GM19240 (cell line): ENCODE data around the gene CACNA1A.
"Not testable (repeated sequence)": the region's sequence is repeated elsewhere in the genome, so short reads cannot be mapped to it uniquely, and the experiment has no call there.

Experiments used
- DNase-seq: peaks from one replicate; pipeline ENCODE4 v3.0.0; 2011; ENCODE audit warnings: low spot score; ENCODE audit not compliant: insufficient read length

The CACNA1A gene

GRCh38 chr19:13427273-13428051 is 78.8 kb downstream of the CACNA1A start:
- no peak for DNase-seq

- DNase-seq = not testable (repeated sequence)
These were observed 80.4 kb downstream of the CACNA1A start for GRCh38 chr19:13425875-13426274.

GRCh38 chr19:13425151-13425550 is 81.1 kb downstream of the CACNA1A start:
- no peak for DNase-seq

- DNase-seq = no peak
These were observed 85.5 kb downstream of the CACNA1A start for GRCh38 chr19:13420780-13421179.

- DNase-seq = no peak
These were observed 89.2 kb downstream of the CACNA1A start for GRCh38 chr19:13417054-13417453.

- no peak for DNase-seq
These were observed 94.4 kb downstream of the CACNA1A start for GRCh38 chr19:13411899-13412298.

- DNase-seq = no peak
These were observed 95.3 kb downstream of the CACNA1A start for GRCh38 chr19:13410946-13411345.

- DNase-seq = no peak
These were observed 97.3 kb downstream of the CACNA1A start for GRCh38 chr19:13408889-13409518.

- DNase-seq = no peak
These were observed 102.0 kb downstream of the CACNA1A start for GRCh38 chr19:13404236-13404635.

GRCh38 chr19:13401388-13401787 is 104.9 kb downstream of the CACNA1A start:
- no peak for DNase-seq

GRCh38 chr19:13400296-13400695 is 106.0 kb downstream of the CACNA1A start:
- DNase-seq = no peak

- DNase-seq = no peak
These were observed 106.5 kb downstream of the CACNA1A start for GRCh38 chr19:13399746-13400145.

GRCh38 chr19:13398780-13399726 is 107.2 kb downstream of the CACNA1A start:
- no peak for DNase-seq

- DNase-seq = no peak
These were observed 108.1 kb downstream of the CACNA1A start for GRCh38 chr19:13398182-13398581.

- DNase-seq = no peak
These were observed 109.8 kb downstream of the CACNA1A start for GRCh38 chr19:13396250-13397080.

- no peak for DNase-seq
These were observed 123.7 kb downstream of the CACNA1A start for GRCh38 chr19:13382633-13382938.

- DNase-seq = no peak
These were observed 124.2 kb downstream of the CACNA1A start for GRCh38 chr19:13381827-13382632.

GRCh38 chr19:13376537-13376936 is 129.7 kb downstream of the CACNA1A start:
- DNase-seq = no peak

GRCh38 chr19:13373599-13373998 is 132.7 kb downstream of the CACNA1A start:
- DNase-seq = no peak

- no peak for DNase-seq
These were observed 135.3 kb downstream of the CACNA1A start for GRCh38 chr19:13370948-13371347.
